H1 (cell line): ENCODE data around the gene RBM14. TPM values are rescaled to one million over a fixed set of nuclear protein-coding genes. Genes with fewer than 3 reads are reported as not detected.

Experiments used
- ASH2L ChIP-seq: fragments of 200-600, 300-600 bp; sonication (generic); IDR thresholded peaks from one replicate; pipeline ENCODE4 v1.7.1; 2017; ENCODE audit warnings: low read length
- BACH1 ChIP-seq: IDR thresholded peaks from 2 replicates; pipeline ENCODE4 v1.6.1; 2012; ENCODE audit warnings: low read length, improper control_type of control experiment
- BCL11A ChIP-seq, 2 experiments: IDR thresholded peaks; one replicate each; pipeline ENCODE4 v1.6.1; 2011; ENCODE audit warnings: low read depth in 2 of 2, low read length in 2 of 2, mild to moderate bottlenecking in 2 of 2
- CBX8 ChIP-seq: fragments of 300-800, 300-1000 bp; sonication (generic); IDR thresholded peaks from 2 replicates; pipeline ENCODE4 v1.7.1; 2016; ENCODE audit warnings: low read depth, low read length, borderline replicate concordance
- CTBP2 ChIP-seq: IDR thresholded peaks from 2 replicates; pipeline ENCODE4 v1.7.0; 2011; ENCODE audit warnings: borderline replicate concordance, mild to moderate bottlenecking, moderate library complexity, mixed read lengths, low read length; ENCODE audit not compliant: insufficient read depth, insufficient read length
- EGR1 ChIP-seq: IDR thresholded peaks from 2 replicates; pipeline ENCODE4 v1.6.1; 2011; ENCODE audit warnings: low read depth, low read length, borderline replicate concordance
- EP300 ChIP-seq, 2 experiments: IDR thresholded peaks; 1 replicate in 1 of 2; 2 replicates in 1 of 2; pipeline ENCODE4 v1.6.1; 2011 to 2012; ENCODE audit warnings: low read depth in 2 of 2, low read length in 2 of 2, mild to moderate bottlenecking in 2 of 2, borderline replicate concordance in 1 of 2, inconsistent platforms in 1 of 2, moderate library complexity in 1 of 2
- GABPA ChIP-seq: IDR thresholded peaks from 2 replicates; pipeline ENCODE4 v1.6.1; 2011; ENCODE audit warnings: mild to moderate bottlenecking, low read length, moderate library complexity, borderline replicate concordance; ENCODE audit not compliant: insufficient read depth
- GTF2F1 ChIP-seq: IDR thresholded peaks from 2 replicates; pipeline ENCODE4 v1.6.1; 2012; ENCODE audit warnings: low read depth, low read length, improper control_type of control experiment, borderline replicate concordance
- JUND ChIP-seq: IDR thresholded peaks from 2 replicates; pipeline ENCODE4 v1.6.1; 2011; ENCODE audit warnings: mild to moderate bottlenecking, improper control_type of control experiment, low read length
- KDM1A ChIP-seq: fragments of 200-600, 300-600 bp; sonication (generic); IDR thresholded peaks from 2 replicates; pipeline ENCODE4 v1.7.1; 2016; ENCODE audit warnings: mild to moderate bottlenecking, low read length, borderline replicate concordance
- POLR2A ChIP-seq, 2 experiments: IDR thresholded peaks; 1 replicate in 1 of 2; 2 replicates in 1 of 2; pipeline ENCODE4 v1.6.1; 2011; ENCODE audit warnings: low read depth in 2 of 2, low read length in 2 of 2, mild to moderate bottlenecking in 2 of 2; ENCODE audit errors: control extremely low read depth in 1 of 2
- POLR2AphosphoS5 ChIP-seq: IDR thresholded peaks from 2 replicates; pipeline ENCODE4 v1.6.1; 2011; ENCODE audit warnings: low read depth, low read length
- RNF2 ChIP-seq: fragments of 200-900, 300-1000 bp; sonication (generic); IDR thresholded peaks from 2 replicates; pipeline ENCODE4 v1.7.1; 2016; ENCODE audit warnings: borderline replicate concordance, low read depth, mild to moderate bottlenecking, antibody characterized with exemption, low read length; ENCODE audit not compliant: poor library complexity, severe bottlenecking; ENCODE audit errors: missing control alignments
- SIN3A ChIP-seq, 2 experiments: IDR thresholded peaks in 1 of 2; conservative IDR thresholded peaks in 1 of 2; 2 replicates each; pipeline ENCODE4 v1.6.1; 2011 to 2012; ENCODE audit warnings: low read length in 2 of 2, improper control_type of control experiment in 1 of 2, low read depth in 1 of 2, mild to moderate bottlenecking in 1 of 2
- SP4 ChIP-seq: IDR thresholded peaks from 2 replicates; pipeline ENCODE4 v1.6.1; 2012; ENCODE audit warnings: low read length, inconsistent platforms
- SRF ChIP-seq: IDR thresholded peaks from 2 replicates; pipeline ENCODE4 v1.6.1; 2011; ENCODE audit warnings: mild to moderate bottlenecking, low read depth, low read length, moderate library complexity
- TAF1 ChIP-seq: IDR thresholded peaks from 2 replicates; pipeline ENCODE4 v1.6.1; 2011; ENCODE audit warnings: mild to moderate bottlenecking, low read depth, low read length
- TAF7 ChIP-seq: optimal IDR thresholded peaks from 2 replicates; pipeline ENCODE3; 2011; ENCODE audit warnings: low read depth, mild to moderate bottlenecking, inconsistent platforms, low read length, moderate library complexity, borderline replicate concordance
- USF2 ChIP-seq: IDR thresholded peaks from 2 replicates; pipeline ENCODE4 v1.6.1; 2011; ENCODE audit warnings: low read length, improper control_type of control experiment
- YY1 ChIP-seq: IDR thresholded peaks from 2 replicates; pipeline ENCODE4 v1.6.1; 2011; ENCODE audit warnings: low read depth, mild to moderate bottlenecking, low read length
- ZNF274 ChIP-seq: IDR thresholded peaks from 2 replicates; pipeline ENCODE4 v1.7.0; 2012; ENCODE audit warnings: low read length, borderline replicate concordance; ENCODE audit errors: extremely low read depth
- polyA plus RNA-seq, 7 experiments: library from polyadenylated mRNA; depleted of rRNA in 3 of 7; stranded (reverse) in 5 of 7; unstranded in 2 of 7; fragments of >200 nt in 5 of 7; fragments of 200-250 nt in 2 of 7; gene quantifications; 1 replicate in 5 of 7; 2 replicates in 1 of 7; 4 replicates in 1 of 7; pipeline versions ENCODE4 v1.2.1 to v1.2.3, GENCODE V29; 2011 to 2013; ENCODE audit warnings: missing spikeins in 2 of 7, mixed read lengths in 2 of 7
- total RNA-seq: library from RNA; stranded (reverse); fragmentation: NEBNext Ultra II Directional; extraction: Animal tissue kit (Norgen Biotek cat#: 25700); gene quantifications from 2 replicates; pipeline ENCODE4 v1.2.1, GENCODE V29; 2021

Gene RBM14
- total and polyA plus RNA-seq, 2 of the 8 experiments (the other 6 are each of a cell fraction or from before 2014, with no cell fraction given), result 67.2 to 142 TPM

- TF ChIP-seq USF2 (peak; percentile 6; the same call in 1 of the 2 replicates), BCL11A (IDR thresholded peaks at IDR 0.05; ENCODE audit: low read depth in 2 of 2, low read length in 2 of 2) (no peak), ZNF274 (no peak), TAF1 (peak; percentile 79), GTF2F1 (peak; percentile 18; the same call in 1 of the 2 replicates), ASH2L (peak; percentile 59), BACH1 (no peak), SP4 (no peak), TAF7 (peak; percentile 77), EP300 (IDR thresholded peaks at IDR 0.05; ENCODE audit: borderline replicate concordance in 1 of 2, low read depth in 2 of 2, low read length in 2 of 2) (0 out of 3 replicates have a peak, but pooled peaks of 1 of the 2 experiments have one; percentile 14), JUND (0 out of 2 replicates have a peak, but pooled peaks have one; percentile 22), CBX8 (no peak), POLR2AphosphoS5 (peak; percentile 87), EGR1 (no peak), GABPA (0 out of 2 replicates have a peak, but pooled peaks have one; percentile 29), POLR2A (IDR thresholded peaks at IDR 0.05; ENCODE audit: control extremely low read depth in 1 of 2, low read depth in 2 of 2, low read length in 2 of 2) (peak; percentile 42 to 79; a peak in 2 of 3 replicates), RNF2 (no peak), YY1 (peak; percentile 62; the same call in 1 of the 2 replicates), SRF (peak; percentile 51; the same call in 1 of the 2 replicates), SIN3A (conservative IDR thresholded peaks at IDR 0.05 in 1 of 2, IDR thresholded peaks at IDR 0.05 in 1 of 2; ENCODE audit: low read depth in 1 of 2, low read length in 2 of 2) (peak; percentile 68 to 80; a peak in 2 of 4 replicates), CTBP2 (no peak), KDM1A (no peak; the same call in 1 of the 2 replicates)
These were observed 23.8 kb upstream of the RBM14 start, which contains the start of the genes CCDC87 and CCS (continued) for GRCh38 chr11:66592457-66593302.
